OCI-LY7 (cell line): Measurements from ENCODE around the gene WDR38. TPM values are rescaled to one million over a fixed set of nuclear protein-coding genes. Genes with fewer than 3 reads are reported as not detected.

Experiments
- BruUV-seq: library from RNA; stranded (reverse); fragments of 400-500 nt; replicated peaks from 2 replicates; lab custom pipeline; 2021; lab: Mats Ljungman, UMichigan
- CTCF ChIA-PET: fragments of 300-600 bp; sonication (Branson Sonifier 250); formaldehyde crosslinking; loops from one replicate; lab custom pipeline; 2022; ENCODE audit warnings: antibody characterized with exemption; ENCODE audit not compliant: unreplicated experiment; lab: Charles Lee
- POLR2A ChIA-PET: fragments of 300-600 bp; sonication (Branson Sonifier 250); formaldehyde crosslinking; loops from one replicate; lab custom pipeline; 2022; ENCODE audit warnings: antibody characterized with exemption; lab: Charles Lee
- DNase-seq: peaks from one replicate; pipeline ENCODE4 v3.0.0-alpha.2; 2015; ENCODE audit warnings: low spot score
- H2AFZ ChIP-seq: fragments of 200-600 bp; sonication (generic), shearing (Covaris generic); 2 replicates; pipeline ENCODE4 v1.6.1; 2014; ENCODE audit warnings: mild to moderate bottlenecking, antibody characterized with exemption, low read length, moderate library complexity
- H3K27ac ChIP-seq: fragments of 200-600 bp; sonication (generic); 2 replicates; pipeline ENCODE4 v1.5.1; 2014; ENCODE audit warnings: mixed run types, low read depth, mild to moderate bottlenecking, moderate library complexity, low read length, inconsistent platforms; ENCODE audit not compliant: poor library complexity, severe bottlenecking
- H3K36me3 ChIP-seq: fragments of 200-600 bp; sonication (generic); 2 replicates; pipeline ENCODE4 v1.6.1; 2014; ENCODE audit warnings: mild to moderate bottlenecking, antibody characterized with exemption, low read length, moderate library complexity, mixed read lengths; ENCODE audit not compliant: insufficient read depth
- H3K4me1 ChIP-seq: fragments of 200-600 bp; sonication (generic); 2 replicates; pipeline ENCODE4 v1.5.1; 2014; ENCODE audit warnings: mild to moderate bottlenecking, low read length; ENCODE audit not compliant: insufficient read depth, poor library complexity, severe bottlenecking
- H3K4me2 ChIP-seq: fragments of 200-600 bp; sonication (generic); 2 replicates; pipeline ENCODE4 v1.6.1; 2014; ENCODE audit warnings: mild to moderate bottlenecking, low read length
- H3K4me3 ChIP-seq: fragments of 200-600 bp; sonication (generic); 2 replicates; pipeline ENCODE4 v1.5.1; 2014; ENCODE audit warnings: mild to moderate bottlenecking, low read depth, low read length; ENCODE audit not compliant: poor library complexity, severe bottlenecking
- H3K79me2 ChIP-seq: fragments of 200-600 bp; sonication (generic); 2 replicates; pipeline ENCODE4 v1.6.1; 2016; ENCODE audit warnings: low read depth, mild to moderate bottlenecking, low read length, moderate library complexity, mixed read lengths; ENCODE audit not compliant: insufficient read depth
- H3K9me2 ChIP-seq: fragments of 200-600 bp; sonication (generic); 2 replicates; pipeline ENCODE4 v1.6.1; 2016; ENCODE audit warnings: mild to moderate bottlenecking, low read length, mixed read lengths; ENCODE audit not compliant: insufficient read depth
- H3K9me3 ChIP-seq: fragments of 200-600 bp; sonication (generic); 2 replicates; pipeline ENCODE4 v1.6.1; 2014; ENCODE audit warnings: mild to moderate bottlenecking, mixed run types, low read length, mixed read lengths
- H4K20me1 ChIP-seq: fragments of 200-600 bp; sonication (generic); 2 replicates; pipeline ENCODE4 v1.6.1; 2014; ENCODE audit warnings: mild to moderate bottlenecking, antibody characterized with exemption, low read length, moderate library complexity, mixed read lengths; ENCODE audit not compliant: insufficient read depth
- EZH2phosphoT487 ChIP-seq: fragments of 200-600 bp; sonication (generic); IDR thresholded peaks from 2 replicates; pipeline ENCODE4 v1.6.1; 2018; ENCODE audit warnings: low read depth, borderline replicate concordance, mild to moderate bottlenecking, mixed run types, antibody characterized with exemption, low read length, moderate library complexity, mixed read lengths
- intact Hi-C: fragments of 100-400 bp; cut with micrococcal nuclease; formaldehyde crosslinking; loops from one replicate; pipeline ENCODE4 v1.10.0; 2022; ENCODE audit not compliant: unreplicated experiment
- total RNA-seq, 2 experiments: library from RNA; depleted of rRNA in 1 of 2; stranded (reverse); fragments of >200 nt in 1 of 2; shearing (Covaris generic) in 1 of 2; gene quantifications; 2 replicates each; pipeline ENCODE4 v1.2.3, GENCODE V29; 2014 to 2022
- TF ChIP-seq, protein P1 (sequence below): fragments of 200-600 bp; sonication (generic); conservative IDR thresholded peaks from 2 replicates; pipeline ENCODE4 v1.5.1; 2014; ENCODE audit warnings: mild to moderate bottlenecking, antibody characterized with exemption, low read length, moderate library complexity, mixed read lengths

The WDR38 gene
- total RNA-seq, 2 experiments from 2014 or later, result not detected

DNA sequence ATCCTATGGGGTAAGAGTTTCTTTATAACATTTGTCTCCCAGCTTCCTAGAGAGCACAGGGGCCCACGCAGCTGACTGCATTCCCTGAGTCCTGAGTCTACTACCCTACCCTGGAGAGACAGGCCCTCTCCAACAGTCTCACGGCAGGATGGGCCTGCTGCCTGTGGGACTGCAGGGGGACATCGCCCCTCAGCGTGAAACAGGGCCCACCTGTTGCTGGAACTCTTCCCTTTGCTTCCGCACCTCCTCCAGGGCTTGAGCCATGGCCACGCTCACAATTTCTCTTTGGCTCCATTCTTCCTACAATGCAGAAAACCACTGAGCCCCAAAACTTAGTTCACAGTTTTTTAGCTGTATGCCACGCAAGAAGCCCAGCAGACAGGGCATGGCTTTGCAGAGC is 36.9 kb downstream of the WDR38 start:
- no TSS peak for BruUV-seq
- H3K36me3 ChIP-seq, result peaks cover 74% of the 10 kb centered on the region

DNA sequence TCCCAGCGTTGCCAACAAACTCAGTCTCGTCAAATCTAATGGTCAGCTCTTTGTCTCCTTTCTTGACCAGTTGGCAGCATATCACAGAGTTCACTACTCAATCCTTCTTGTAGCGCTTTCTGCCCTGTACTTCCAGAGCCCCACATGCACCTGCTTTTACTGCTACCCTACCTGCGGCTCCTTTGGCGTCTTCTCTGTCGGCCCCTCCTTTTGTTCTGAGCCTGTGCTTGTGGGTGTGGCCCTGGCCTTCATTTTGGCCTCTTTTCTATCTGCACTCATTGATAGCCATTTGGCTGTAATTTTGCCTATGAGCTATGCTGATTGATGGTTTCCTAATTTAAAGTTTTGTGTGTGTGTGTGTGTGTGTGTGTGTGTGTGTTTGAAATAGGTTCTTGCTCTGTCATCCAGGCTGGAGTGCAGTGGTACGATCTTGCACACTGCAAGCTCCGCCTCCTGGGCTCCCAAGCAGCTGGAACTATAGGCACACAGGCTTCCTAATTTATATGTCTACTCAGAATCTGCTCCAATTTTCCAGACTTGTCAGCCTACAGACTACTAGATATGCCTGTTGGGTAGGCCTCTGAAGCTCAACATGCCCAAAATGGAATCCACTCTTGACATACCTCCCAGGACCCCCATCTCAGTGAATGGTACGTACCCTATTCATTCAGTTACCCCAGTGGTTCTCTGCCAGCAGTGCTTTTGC is 40.9 kb downstream of the WDR38 start:
- POLR2A ChIA-PET, result interaction anchor here (1.5 kb wide), 1 partner anchor 117 kb away, joined by 3 read pairs; no protein-coding TSS in a partner anchor
- no peaks in the 10 kb centered on the region for H3K9me3 ChIP-seq

More for the DNA sequence above, 36.9 kb downstream of the WDR38 start:
- no peak for DNase-seq
- H3K9me3 ChIP-seq, result no peaks in the 10 kb centered on the region
- no peak overlapping the region for H3K4me3 ChIP-seq
- H3K27ac ChIP-seq, result no peak overlapping the region
- H3K9me2 ChIP-seq, result no peaks in the 10 kb centered on the region
- intact Hi-C loops, result loop anchor here (5.0 kb wide), 1 partner anchor 482 kb away; no protein-coding TSS in a partner anchor
- no peak overlapping the region for H2AFZ ChIP-seq
- ChIA-PET POLR2A (interaction anchor here (1.0 kb wide), 1 partner anchor 13 kb away, joined by 3 read pairs; no protein-coding TSS in a partner anchor), CTCF (no interaction called here)
- peaks cover 8% of the 10 kb centered on the region for H3K4me1 ChIP-seq
- no peak overlapping the region for H3K4me2 ChIP-seq
- H3K79me2 ChIP-seq, result no peaks in the 10 kb centered on the region
- no peaks in the 10 kb centered on the region for H4K20me1 ChIP-seq
- TF ChIP-seq, protein P1, sequence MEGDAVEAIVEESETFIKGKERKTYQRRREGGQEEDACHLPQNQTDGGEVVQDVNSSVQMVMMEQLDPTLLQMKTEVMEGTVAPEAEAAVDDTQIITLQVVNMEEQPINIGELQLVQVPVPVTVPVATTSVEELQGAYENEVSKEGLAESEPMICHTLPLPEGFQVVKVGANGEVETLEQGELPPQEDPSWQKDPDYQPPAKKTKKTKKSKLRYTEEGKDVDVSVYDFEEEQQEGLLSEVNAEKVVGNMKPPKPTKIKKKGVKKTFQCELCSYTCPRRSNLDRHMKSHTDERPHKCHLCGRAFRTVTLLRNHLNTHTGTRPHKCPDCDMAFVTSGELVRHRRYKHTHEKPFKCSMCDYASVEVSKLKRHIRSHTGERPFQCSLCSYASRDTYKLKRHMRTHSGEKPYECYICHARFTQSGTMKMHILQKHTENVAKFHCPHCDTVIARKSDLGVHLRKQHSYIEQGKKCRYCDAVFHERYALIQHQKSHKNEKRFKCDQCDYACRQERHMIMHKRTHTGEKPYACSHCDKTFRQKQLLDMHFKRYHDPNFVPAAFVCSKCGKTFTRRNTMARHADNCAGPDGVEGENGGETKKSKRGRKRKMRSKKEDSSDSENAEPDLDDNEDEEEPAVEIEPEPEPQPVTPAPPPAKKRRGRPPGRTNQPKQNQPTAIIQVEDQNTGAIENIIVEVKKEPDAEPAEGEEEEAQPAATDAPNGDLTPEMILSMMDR, result no peak
- no peak for TF ChIP-seq EZH2phosphoT487

More for the DNA sequence above, 40.9 kb downstream of the WDR38 start:
- BruUV-seq, result no TSS peak
- H3K4me2 ChIP-seq, result no peak overlapping the region
- no peak overlapping the region for H2AFZ ChIP-seq
- H3K4me1 ChIP-seq, result peaks cover 8% of the 10 kb centered on the region
- H3K9me2 ChIP-seq, result no peaks in the 10 kb centered on the region
- H3K36me3 ChIP-seq, result peaks cover 65% of the 10 kb centered on the region
- DNase-seq, result no peak
- TF ChIP-seq EZH2phosphoT487, result no peak
- TF ChIP-seq, protein P1, result no peak
- CTCF ChIA-PET, result interaction anchor here (1.1 kb wide), 1 partner anchor 114 kb away, joined by 3 read pairs; no protein-coding TSS in a partner anchor
- intact Hi-C loops, result loop anchor here (1.0 to 5.0 kb wide), 4 partner anchors 21 to 478 kb away; partner anchors contain the start of gene WDR38
- H3K27ac ChIP-seq, result no peak overlapping the region
- no peaks in the 10 kb centered on the region for H3K79me2 ChIP-seq
- H4K20me1 ChIP-seq, result no peaks in the 10 kb centered on the region
- H3K4me3 ChIP-seq, result no peak overlapping the region
